HG03025 (cell line): ENCODE measurements around the gene FARSB.
"Not testable (repeated sequence)": the region's sequence is repeated elsewhere in the genome, so short reads cannot be mapped to it uniquely, and the experiment has no call there.

Source experiments
- ATAC-seq: cut with Tn5 transposase; IDR thresholded peaks from one replicate; pipeline ENCODE4 v1.9.1; 2021; ENCODE audit warnings: mild to moderate bottlenecking, moderate library complexity; ENCODE audit not compliant: unreplicated experiment, low FRiP score

The FARSB gene

GRCh38 chr2:222655787-222656525 lies at the start of gene FARSB:
TSS of gene FARSB (minus strand) at chr2:222656092. CDS start at chr2:222656073, 19 bp downstream.
- ATAC-seq = peak; percentile 94

GRCh38 chr2:222703886-222704285 lies 48.0 kb upstream of the FARSB start:
- no peak for ATAC-seq

GRCh38 chr2:222703091-222703490 lies 47.2 kb upstream of the FARSB start:
- no peak for ATAC-seq

- ATAC-seq = no peak
Observed at GRCh38 chr2:222701721-222702131, 45.8 kb upstream of the FARSB start.

- no peak for ATAC-seq
Observed at GRCh38 chr2:222701233-222701632, 45.3 kb upstream of the FARSB start.

GRCh38 chr2:222698276-222698675 lies 42.4 kb upstream of the FARSB start:
- no peak for ATAC-seq

GRCh38 chr2:222693837-222694236 lies 37.9 kb upstream of the FARSB start:
- no peak for ATAC-seq

- not testable (repeated sequence) for ATAC-seq
Observed at GRCh38 chr2:222693413-222693812, 37.5 kb upstream of the FARSB start.

GRCh38 chr2:222690564-222691200 lies 34.8 kb upstream of the FARSB start:
- ATAC-seq = peak; percentile 96

GRCh38 chr2:222689322-222689721 lies 33.4 kb upstream of the FARSB start:
- no peak for ATAC-seq

- no peak for ATAC-seq
Observed at GRCh38 chr2:222688917-222689316, 33.0 kb upstream of the FARSB start.

- ATAC-seq = no peak
Observed at GRCh38 chr2:222686086-222686750, 30.3 kb upstream of the FARSB start.

- no peak for ATAC-seq
Observed at GRCh38 chr2:222683805-222684204, 27.9 kb upstream of the FARSB start.

GRCh38 chr2:222677981-222678380 lies 22.1 kb upstream of the FARSB start:
- no peak for ATAC-seq

GRCh38 chr2:222673883-222674282 lies 18.0 kb upstream of the FARSB start:
- ATAC-seq = no peak

GRCh38 chr2:222673273-222673672 lies 17.4 kb upstream of the FARSB start:
- ATAC-seq = no peak

- no peak for ATAC-seq
Observed at GRCh38 chr2:222672068-222672401, 16.1 kb upstream of the FARSB start.

GRCh38 chr2:222671259-222672067 lies 15.6 kb upstream of the FARSB start, which contains the start of gene MOGAT1:
TSS of gene MOGAT1 (plus strand) at chr2:222671658. CDS start at chr2:222671786, 128 bp downstream.
- no peak for ATAC-seq

- no peak for ATAC-seq
Observed at GRCh38 chr2:222670191-222671038, 14.5 kb upstream of the FARSB start.

- ATAC-seq = no peak
Observed at GRCh38 chr2:222669353-222669752, 13.5 kb upstream of the FARSB start.
